K562 (cell line): Measurements from ENCODE around the gene ADGRF1.

Experiments
- CHD2 ChIP-seq: IDR thresholded peaks from 2 replicates; pipeline ENCODE4 v1.6.1; 2011; ENCODE audit warnings: low read depth, low read length
- ETV6 ChIP-seq, 3 experiments: fragments of 150-350 bp in 1 of 3; sonication (generic) in 1 of 3; formaldehyde crosslinking in 1 of 3; IDR thresholded peaks; 2 replicates each; pipeline versions ENCODE4 v1.6.1 to v1.8.0; 2014 to 2022; ENCODE audit warnings: borderline replicate concordance in 2 of 3, low read depth in 2 of 3, antibody characterized with exemption in 1 of 3, low read length in 1 of 3, mild to moderate bottlenecking in 1 of 3, missing genetic modification reagents in 1 of 3
- MAFF ChIP-seq: IDR thresholded peaks from 2 replicates; pipeline ENCODE4 v1.6.1; 2012; ENCODE audit warnings: low read length, improper control_type of control experiment
- POLR2A ChIP-seq: fragments of 450-650 bp; conservative IDR thresholded peaks from 2 replicates; pipeline ENCODE4 v1.6.1; 2016
- ZNF12 ChIP-seq: sonication (generic); formaldehyde crosslinking; IDR thresholded peaks from 2 replicates; pipeline ENCODE4 v1.4.0; 2020; ENCODE audit warnings: mild to moderate bottlenecking, missing genetic modification reagents
- ZNF197 ChIP-seq: fragments of 200-800 bp; sonication (Bioruptor generic); IDR thresholded peaks from 2 replicates; pipeline ENCODE4 v1.6.1; 2016; ENCODE audit warnings: low read depth, missing genetic modification characterization, missing compliant biosample characterization

- TF ChIP-seq ZNF197 (CRISPR knock-in tag) (no peak), POLR2A (no peak), ETV6 (IDR thresholded peaks at IDR 0.05; ENCODE audit: borderline replicate concordance in 1 of 2, low read depth in 2 of 2, low read length in 1 of 2) (no peak), ETV6 (CRISPR knock-in tag; IDR thresholded peaks at IDR 0.05; ENCODE audit: borderline replicate concordance) (no peak), CHD2 (no peak), ZNF12 (CRISPR knock-in tag) (no peak), MAFF (no peak)
These were observed 80.4 kb downstream of the ADGRF1 start for GRCh38 chr6:46961711-46962110.
